Eye (tissue), 1 donor: ENCODE data around the gene GNB3.

Experiments
- DNase-seq: peaks from one replicate; pipeline ENCODE4 v3.0.0-alpha.2; 2015

The GNB3 gene

GRCh38 chr12:6824085-6824775 lies 16.5 kb upstream of the GNB3 start:
- peak; percentile 0 for DNase-seq

DNA sequence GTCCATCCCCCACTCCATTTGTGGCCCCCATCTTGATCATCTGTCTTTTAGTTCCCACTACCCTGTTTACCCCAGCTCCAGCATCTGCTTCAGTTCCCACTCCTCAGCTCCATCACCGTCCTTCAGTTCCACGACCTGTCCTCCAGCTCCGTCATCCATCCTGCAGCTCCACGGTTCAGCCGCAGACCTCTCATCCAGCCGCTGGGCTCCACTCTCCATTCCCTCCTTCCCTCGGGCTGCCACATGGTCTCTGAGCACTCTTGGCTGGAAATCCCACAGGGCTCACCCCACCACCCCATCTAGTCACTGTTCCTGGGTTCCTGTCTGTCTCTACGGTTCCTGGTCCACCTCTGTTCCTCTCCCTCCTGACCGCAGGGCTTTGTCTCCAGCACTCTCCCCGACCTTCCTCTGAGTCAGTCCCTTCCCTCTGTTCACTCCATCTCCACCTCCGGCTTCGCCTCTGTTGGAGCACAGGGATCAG lies 15.8 kb upstream of the GNB3 start:
- no peak for DNase-seq

DNA sequence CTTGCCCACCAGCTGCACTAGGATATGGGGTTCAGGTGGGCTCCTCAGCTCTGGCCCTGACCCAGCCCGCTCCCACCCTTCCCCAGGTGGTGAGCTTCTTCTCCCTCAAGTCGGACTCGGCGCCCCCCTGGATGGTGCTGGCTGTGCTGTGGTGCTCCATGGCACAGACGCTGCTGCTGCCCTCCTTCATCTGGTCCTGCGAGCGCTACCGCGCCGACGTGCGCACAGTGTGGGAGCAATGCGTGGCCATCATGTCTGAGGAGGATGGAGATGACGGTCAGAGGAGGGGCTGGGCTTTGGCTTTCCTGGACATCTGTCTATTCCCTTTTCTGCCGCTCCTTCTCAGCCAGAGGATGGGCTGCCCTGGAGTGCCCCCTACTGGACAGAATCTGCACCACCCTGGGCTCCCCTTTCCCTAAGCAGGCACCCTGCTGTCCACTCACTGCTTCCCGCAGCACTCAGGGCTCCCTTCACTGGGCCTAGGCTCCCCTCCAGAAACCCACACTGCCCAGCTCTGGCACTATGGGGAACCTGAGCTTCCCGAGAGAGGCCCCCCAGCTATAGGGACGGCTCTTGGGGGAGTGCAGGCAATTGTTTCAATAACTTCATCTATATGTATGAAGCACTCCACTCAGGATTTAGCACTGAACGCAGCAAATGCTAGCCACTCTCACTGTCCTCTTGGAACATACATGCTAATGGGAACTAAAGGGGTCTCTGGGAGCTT lies 15.2 kb upstream of the GNB3 start:
- peak; percentile 98 for DNase-seq

DNA sequence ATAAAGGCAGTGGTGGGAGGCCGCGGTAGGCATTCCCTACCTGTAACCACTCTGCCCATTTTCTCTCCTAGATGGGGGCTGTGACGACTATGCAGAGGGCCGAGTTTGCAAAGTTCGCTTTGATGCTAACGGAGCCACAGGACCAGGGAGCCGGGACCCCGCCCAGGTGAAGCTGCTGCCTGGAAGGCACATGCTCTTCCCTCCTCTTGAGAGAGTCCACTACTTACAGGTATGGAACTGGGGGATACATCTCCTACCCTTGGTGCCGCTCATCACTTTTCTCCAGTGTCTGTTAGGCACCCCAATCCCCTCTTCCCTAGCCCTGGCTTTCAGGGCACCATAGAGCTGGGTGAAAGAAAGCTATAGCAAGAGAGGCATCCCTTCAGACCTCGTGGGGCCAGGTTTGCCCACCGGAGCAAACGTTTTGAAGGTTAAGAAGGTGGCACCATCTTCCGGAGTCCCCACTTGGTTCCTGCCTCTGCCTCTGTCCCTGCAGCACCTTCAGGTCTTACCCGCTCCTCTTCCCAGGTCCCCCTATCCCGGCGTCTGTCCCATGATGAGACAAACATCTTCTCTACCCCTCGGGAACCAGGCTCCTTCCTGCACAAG lies 14.5 kb upstream of the GNB3 start:
- DNase-seq: no peak

GRCh38 chr12:6826734-6827436 lies 13.8 kb upstream of the GNB3 start:
- DNase-seq: no peak

DNA sequence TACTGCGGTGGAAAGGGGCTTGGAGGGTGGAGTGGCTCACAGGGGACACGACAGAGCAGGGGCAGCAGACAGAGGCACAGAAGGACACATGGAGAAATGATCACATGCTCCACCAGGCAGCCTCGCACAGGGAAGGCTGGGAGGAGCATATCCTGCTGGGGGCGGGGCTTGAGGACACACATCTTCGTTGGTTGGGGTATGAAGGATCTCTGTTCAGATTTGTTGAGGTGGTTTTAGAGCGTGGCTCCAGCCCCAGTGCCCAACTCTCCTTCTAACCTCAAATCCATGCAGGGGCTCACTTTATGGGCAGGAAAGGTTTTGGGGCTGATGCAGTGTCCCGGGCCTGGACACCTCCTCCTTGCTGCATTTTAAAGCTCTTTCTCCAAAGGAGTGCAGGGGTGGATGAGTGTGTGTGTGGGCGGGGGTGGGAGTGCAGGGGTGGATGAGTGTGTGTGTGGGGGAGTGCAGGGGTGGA lies 13.3 kb upstream of the GNB3 start:
- peak; percentile 95 for DNase-seq

DNA sequence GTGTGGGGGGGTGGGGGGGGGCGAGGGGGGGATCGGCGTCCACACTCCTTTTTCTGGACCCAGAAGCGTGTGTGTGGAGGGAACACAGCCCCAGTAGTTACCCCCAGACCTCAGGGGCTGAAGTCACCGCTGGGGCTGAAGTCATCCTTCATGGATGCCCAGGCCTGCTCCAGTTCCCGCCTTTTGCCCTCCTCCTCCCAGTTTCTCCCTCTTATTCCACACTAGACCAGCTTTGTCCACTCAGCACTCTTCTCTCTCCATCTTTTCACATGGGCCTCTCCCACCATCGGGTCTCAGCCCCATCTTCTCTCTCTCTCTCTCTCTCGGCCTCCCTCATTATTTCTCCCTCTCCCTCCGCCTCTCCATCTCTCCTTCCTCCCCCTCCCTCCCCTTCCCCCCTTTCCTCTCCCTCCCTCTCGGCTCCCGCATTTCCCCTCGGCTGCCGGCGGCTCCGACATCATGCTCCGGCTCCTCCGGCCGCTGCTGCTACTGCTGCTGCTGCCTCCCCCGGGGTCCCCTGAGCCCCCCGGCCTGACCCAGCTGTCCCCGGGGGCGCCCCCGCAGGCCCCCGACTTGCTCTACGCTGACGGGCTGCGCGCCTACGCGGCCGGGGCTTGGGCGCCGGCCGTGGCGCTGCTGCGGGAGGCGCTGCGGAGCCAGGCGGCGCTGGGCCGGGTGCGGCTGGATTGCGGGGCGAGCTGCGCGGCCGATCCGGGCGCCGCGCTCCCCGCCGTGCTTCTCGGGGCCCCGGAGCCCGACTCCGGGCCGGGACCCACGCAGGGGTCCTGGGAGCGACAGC lies 12.5 kb upstream of the GNB3 start, which contains the start of gene P3H3:
TSS of gene P3H3 (plus strand) at position 426 of the 799 bp plus-strand sequence. CDS start at position 460, 34 bp downstream.
- peak; percentile 91 for DNase-seq

DNA sequence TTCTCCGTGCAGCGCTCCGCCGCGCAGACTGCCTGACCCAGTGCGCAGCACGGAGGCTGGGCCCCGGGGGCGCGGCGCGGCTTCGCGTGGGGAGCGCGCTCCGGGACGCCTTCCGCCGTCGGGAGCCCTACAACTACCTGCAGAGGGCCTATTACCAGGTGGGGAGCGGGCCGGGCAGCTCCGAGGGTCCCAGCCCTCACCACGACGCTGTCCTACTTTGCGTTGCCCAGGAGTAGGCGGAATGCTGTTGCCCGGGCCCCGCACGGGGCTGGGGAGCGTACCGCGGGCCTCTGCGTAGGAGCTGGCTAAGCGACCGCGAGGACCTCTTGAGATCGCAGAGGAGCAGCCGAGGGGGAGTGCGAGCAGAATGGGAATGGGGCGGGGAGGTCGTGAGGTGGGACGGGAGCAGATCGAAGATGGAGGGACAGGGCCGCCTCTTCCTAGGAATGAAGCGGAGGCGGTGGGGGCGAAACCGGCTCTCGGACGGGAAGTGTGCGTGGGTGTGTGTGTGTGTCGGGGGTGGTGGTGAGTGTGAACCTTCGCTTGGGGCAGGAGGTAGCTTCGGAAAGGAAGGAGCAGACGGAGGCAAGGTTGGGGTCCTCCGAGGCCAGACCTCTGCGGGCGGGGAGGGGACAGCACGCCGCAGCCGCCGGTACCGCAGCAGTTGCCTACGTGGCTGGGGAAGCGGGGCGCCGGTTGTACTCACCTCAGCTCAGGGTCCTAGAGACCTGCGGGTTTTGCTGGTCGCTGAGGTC lies 11.8 kb upstream of the GNB3 start:
- DNase-seq: peak; percentile 86

DNA sequence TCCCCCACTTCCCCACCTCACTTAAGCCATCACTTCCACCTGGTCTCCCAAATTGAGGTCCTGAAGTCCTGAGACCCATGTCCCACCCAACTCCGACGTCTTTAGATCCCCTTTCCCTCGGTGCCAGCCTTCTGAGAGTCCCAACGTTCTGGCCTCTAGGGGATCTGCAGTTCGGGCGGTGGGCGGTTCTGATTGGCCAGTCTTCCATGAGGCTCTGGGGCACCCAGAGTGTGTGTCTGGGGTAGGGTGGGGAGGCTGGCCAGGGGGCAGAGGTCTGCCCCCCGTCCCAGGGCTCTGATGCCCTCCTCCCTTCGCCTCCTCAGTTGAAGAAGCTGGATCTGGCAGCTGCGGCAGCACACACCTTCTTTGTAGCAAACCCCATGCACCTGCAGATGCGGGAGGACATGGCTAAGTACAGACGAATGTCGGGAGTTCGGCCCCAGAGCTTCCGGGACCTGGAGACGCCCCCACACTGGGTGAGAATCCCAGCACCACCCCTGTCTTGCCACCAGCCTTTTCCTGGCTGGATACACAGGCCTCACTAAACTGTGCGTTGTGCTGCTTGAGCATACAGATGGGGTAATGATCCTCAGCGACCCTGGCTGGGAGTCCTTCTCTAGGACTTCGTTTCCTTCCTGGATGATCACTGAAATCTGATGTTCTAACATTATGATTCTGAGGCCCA lies 11.0 kb upstream of the GNB3 start:
- no peak for DNase-seq

- no peak for DNase-seq
Measured at GRCh38 chr12:6830286-6830890, 10.3 kb upstream of the GNB3 start.

DNA sequence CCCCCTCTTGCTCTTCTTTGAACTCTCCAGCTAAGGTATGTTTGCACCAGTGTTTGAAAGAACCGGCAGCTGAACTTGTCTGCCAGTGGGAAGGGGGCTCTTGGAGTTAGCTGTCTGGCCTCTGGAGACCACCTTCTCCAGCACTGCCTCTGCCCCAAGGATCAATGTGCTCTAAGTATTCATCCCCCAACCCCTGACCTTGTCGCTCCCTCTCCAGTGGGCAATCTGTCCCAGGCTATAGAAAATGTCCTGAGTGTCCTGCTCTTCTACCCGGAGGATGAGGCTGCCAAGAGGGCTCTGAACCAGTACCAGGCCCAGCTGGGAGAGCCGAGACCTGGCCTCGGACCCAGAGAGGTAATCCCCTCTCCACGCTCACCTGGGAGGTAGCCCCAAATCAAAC lies 9.7 kb upstream of the GNB3 start:
- no peak for DNase-seq

DNA sequence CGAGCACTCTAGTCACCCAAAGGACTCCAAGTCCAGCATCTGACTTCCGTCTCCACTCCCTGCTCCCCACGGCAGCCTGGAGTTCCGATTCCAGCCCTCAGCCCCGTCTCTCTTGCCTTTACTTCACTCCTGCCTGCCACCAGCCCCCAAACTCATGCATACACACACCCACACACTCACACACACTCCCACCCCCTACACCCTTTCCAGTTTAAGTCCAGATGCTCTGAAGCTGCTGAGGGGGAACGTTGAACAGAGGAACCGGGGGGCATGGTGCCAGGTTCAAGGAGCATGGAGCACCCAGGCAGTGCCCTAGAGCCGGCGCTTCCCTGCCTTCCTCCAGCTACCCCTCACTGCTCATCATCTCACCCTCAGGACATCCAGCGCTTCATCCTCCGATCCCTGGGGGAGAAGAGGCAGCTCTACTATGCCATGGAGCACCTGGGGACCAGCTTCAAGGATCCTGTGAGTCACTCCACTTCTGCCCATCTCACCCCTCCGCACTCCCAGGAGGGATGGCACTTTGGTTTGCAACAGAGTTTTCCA lies 9.2 kb upstream of the GNB3 start:
- DNase-seq: no peak

DNA sequence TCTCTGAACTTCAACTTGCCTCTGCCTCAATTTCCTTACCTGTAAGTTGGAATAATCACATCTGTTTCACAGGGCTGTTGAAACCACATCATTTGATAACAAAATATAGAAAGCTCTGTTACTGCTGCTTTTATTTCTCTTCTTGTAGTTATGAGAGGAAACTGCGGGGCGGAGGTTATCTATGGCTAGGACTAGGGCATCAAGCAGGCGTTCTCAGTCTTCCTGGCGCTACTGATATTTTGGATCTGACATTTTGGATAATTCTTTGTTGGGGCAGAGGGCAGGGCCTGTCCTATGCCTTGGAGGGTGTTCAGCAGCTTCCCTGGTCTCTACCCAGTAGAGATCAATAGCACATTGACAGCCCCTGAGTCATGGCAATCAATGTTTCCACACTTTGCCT lies 8.6 kb upstream of the GNB3 start:
- no peak for DNase-seq

- no peak for DNase-seq
Measured at GRCh38 chr12:6833189-6833890, 7.4 kb upstream of the GNB3 start.

DNA sequence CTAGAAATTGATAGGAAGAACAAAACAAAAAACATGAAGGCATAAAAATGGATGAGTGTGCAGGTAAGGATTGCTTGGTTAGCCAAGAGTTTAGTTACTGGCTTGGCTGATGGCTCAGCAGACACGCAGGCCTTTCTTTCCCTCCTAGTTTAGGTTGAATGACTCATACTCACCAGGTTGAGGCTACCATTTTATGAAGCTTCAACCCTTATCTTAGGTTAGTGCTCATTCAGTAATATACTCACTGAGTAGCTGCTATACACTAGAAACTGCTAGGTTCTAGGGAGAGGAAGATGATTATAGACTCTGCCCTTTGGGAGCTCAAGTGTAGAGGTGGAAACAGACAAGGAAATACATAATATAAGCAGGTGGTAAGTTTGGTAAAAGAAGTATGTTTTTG lies 6.5 kb upstream of the GNB3 start:
- DNase-seq: no peak

- no peak for DNase-seq
Measured at GRCh38 chr12:6834873-6835272, 5.9 kb upstream of the GNB3 start.

- no peak for DNase-seq
Measured at GRCh38 chr12:6836851-6837250, 3.9 kb upstream of the GNB3 start.

- DNase-seq: no peak
Measured at GRCh38 chr12:6837370-6838060, 3.2 kb upstream of the GNB3 start.

- no peak for DNase-seq
Measured at GRCh38 chr12:6838854-6839253, 1.9 kb upstream of the GNB3 start.
